Kidney (tissue), 14 donors: Measurements from ENCODE around the gene CCDC197. TPM values are rescaled to one million over a fixed set of nuclear protein-coding genes. Genes with fewer than 3 reads are reported as not detected.

Experiments used
- DNase-seq, 5 donors: peaks; one replicate each; pipeline ENCODE4 v3.0.0-alpha.2; 2013 to 2020
- FAIRE-seq: peaks from 2 replicates; lab custom pipeline; 2012; peaks lifted over from hg19 to GRCh38; lab: Jason Lieb, UNC
- H3K27ac ChIP-seq, 2 donors: one replicate each; pipeline ENCODE4 v1.7.0; 2013; ENCODE audit warnings: low read depth in 2 of 2, low read length in 2 of 2, inconsistent platforms in 1 of 2
- H3K27me3 ChIP-seq: one replicate; pipeline ENCODE4 v1.7.1; 2013; ENCODE audit warnings: low read length, inconsistent platforms; ENCODE audit not compliant: control insufficient read depth, insufficient read depth
- H3K36me3 ChIP-seq, 3 donors: one replicate each; pipeline versions ENCODE4 v1.7.0 to v1.7.1; 2013; ENCODE audit warnings: low read length in 3 of 3, control low read depth in 1 of 3, inconsistent platforms in 1 of 3; ENCODE audit not compliant: insufficient read depth in 3 of 3, control insufficient read depth in 2 of 3
- H3K4me1 ChIP-seq, 3 donors: one replicate each; pipeline versions ENCODE4 v1.7.0 to v1.7.1; 2013; ENCODE audit warnings: low read length in 3 of 3, inconsistent platforms in 1 of 3, low read depth in 1 of 3; ENCODE audit not compliant: control insufficient read depth in 2 of 3, insufficient read depth in 2 of 3
- H3K4me3 ChIP-seq, 3 donors: one replicate each; pipeline versions ENCODE4 v1.7.0 to v1.8.1; 2013; ENCODE audit warnings: low read length in 3 of 3, control low read depth in 1 of 3, inconsistent platforms in 1 of 3
- H3K9ac ChIP-seq, 3 donors: one replicate each; pipeline versions ENCODE4 v1.7.0 to v1.7.1; 2013; ENCODE audit warnings: low read length in 3 of 3, control low read depth in 1 of 3, inconsistent platforms in 1 of 3
- H3K9me3 ChIP-seq, 3 donors: one replicate each; pipeline versions ENCODE4 v1.7.0 to v1.7.1; 2013; ENCODE audit warnings: low read length in 3 of 3, control low read depth in 1 of 3, inconsistent platforms in 1 of 3; ENCODE audit not compliant: control insufficient read depth in 2 of 3, insufficient read depth in 1 of 3
- intact Hi-C: fragments of 100-400 bp; cut with DNase I; formaldehyde crosslinking; loops from one replicate; pipeline ENCODE4 v1.11.1; 2022
- polyA plus RNA-seq: library from polyadenylated mRNA; stranded (reverse); fragments of 350-450 nt; fragmentation: Illumina TruSeq; extraction: RNeasy Lipid Tissue Mini Kit (QIAGEN cat#74804); gene quantifications from one replicate; pipeline ENCODE4 v1.2.3, GENCODE V29; 2014; ENCODE audit warnings: low read depth, low replicate concordance; ENCODE audit not compliant: insufficient read depth
- total RNA-seq: library from RNA; stranded (reverse); fragmentation: NEBNext Ultra II Directional; extraction: Animal tissue kit (Norgen Biotek cat#: 25700); gene quantifications from one replicate; pipeline ENCODE4 v1.2.1, GENCODE V29; 2021
- TF ChIP-seq, protein P1 (sequence below): IDR thresholded peaks from 3 replicates; pipeline ENCODE4 v1.5.1; 2012; ENCODE audit warnings: mild to moderate bottlenecking, moderate library complexity, borderline replicate concordance; ENCODE audit not compliant: insufficient read depth; ENCODE audit errors: extremely low read depth
- donor health status: control.
- donor health status: control.
- donor health status: control.
- donor health status: control.
- donor health status: control.
- donor health status: DM: yes; HTN: yes; CAD: no.
- donor health status: Normal renal cell carcinoma (clear cell type).

Gene CCDC197
- total and polyA plus RNA-seq, 2 donors from 2014 or later = not detected

- Histone ChIP-seq H3K9ac (no peak overlapping the region), H3K9me3 (no peaks in the 10 kb centered on the region), H3K27ac (peak overlapping the region in 1 of 2 donors; percentile 67), H3K27me3 (no peaks in the 10 kb centered on the region), H3K4me3 (no peak overlapping the region), H3K4me1 (peaks cover 0 to 12% (median 0%) of the 10 kb centered on the region in 3 donors), H3K36me3 (no peaks in the 10 kb centered on the region)
- peak in 4 of 5 donors; percentile 56 to 70 (median 66) for DNase-seq
- TF ChIP-seq, protein P1, sequence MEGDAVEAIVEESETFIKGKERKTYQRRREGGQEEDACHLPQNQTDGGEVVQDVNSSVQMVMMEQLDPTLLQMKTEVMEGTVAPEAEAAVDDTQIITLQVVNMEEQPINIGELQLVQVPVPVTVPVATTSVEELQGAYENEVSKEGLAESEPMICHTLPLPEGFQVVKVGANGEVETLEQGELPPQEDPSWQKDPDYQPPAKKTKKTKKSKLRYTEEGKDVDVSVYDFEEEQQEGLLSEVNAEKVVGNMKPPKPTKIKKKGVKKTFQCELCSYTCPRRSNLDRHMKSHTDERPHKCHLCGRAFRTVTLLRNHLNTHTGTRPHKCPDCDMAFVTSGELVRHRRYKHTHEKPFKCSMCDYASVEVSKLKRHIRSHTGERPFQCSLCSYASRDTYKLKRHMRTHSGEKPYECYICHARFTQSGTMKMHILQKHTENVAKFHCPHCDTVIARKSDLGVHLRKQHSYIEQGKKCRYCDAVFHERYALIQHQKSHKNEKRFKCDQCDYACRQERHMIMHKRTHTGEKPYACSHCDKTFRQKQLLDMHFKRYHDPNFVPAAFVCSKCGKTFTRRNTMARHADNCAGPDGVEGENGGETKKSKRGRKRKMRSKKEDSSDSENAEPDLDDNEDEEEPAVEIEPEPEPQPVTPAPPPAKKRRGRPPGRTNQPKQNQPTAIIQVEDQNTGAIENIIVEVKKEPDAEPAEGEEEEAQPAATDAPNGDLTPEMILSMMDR = no peak
- no peak for FAIRE-seq
- intact Hi-C loops = no loop called here
Measured at GRCh38 chr14:93962701-93963601, 34.1 kb upstream of the CCDC197 start.

GRCh38 chr14:93963692-93964091 lies 33.4 kb upstream of the CCDC197 start:
- Histone ChIP-seq H3K27me3 (no peaks in the 10 kb centered on the region), H3K27ac (no peak overlapping the region), H3K4me1 (peaks cover 0 to 12% (median 0%) of the 10 kb centered on the region in 3 donors), H3K36me3 (no peaks in the 10 kb centered on the region), H3K4me3 (no peak overlapping the region), H3K9me3 (no peaks in the 10 kb centered on the region), H3K9ac (no peak overlapping the region)
- FAIRE-seq (no peak), DNase-seq (peak in 1 of 5 donors; percentile 15)
- intact Hi-C loops = no loop called here
- TF ChIP-seq, protein P1 = no peak

- no peaks in the 10 kb centered on the region for H3K36me3 ChIP-seq
- peaks cover 0 to 12% (median 0%) of the 10 kb centered on the region in 3 donors for H3K4me1 ChIP-seq
- H3K27me3 ChIP-seq = no peaks in the 10 kb centered on the region
- H3K9me3 ChIP-seq = no peaks in the 10 kb centered on the region
- FAIRE-seq = no peak
- H3K4me3 ChIP-seq = no peak overlapping the region
- H3K27ac ChIP-seq = no peak overlapping the region
- H3K9ac ChIP-seq = no peak overlapping the region
- DNase-seq = peak in 1 of 5 donors; percentile 49
- intact Hi-C loops = no loop called here
- TF ChIP-seq, protein P1 = no peak
Measured at GRCh38 chr14:93964281-93964680, 32.8 kb upstream of the CCDC197 start.
